ENCODE measurements around the gene AQP5.

DNA sequence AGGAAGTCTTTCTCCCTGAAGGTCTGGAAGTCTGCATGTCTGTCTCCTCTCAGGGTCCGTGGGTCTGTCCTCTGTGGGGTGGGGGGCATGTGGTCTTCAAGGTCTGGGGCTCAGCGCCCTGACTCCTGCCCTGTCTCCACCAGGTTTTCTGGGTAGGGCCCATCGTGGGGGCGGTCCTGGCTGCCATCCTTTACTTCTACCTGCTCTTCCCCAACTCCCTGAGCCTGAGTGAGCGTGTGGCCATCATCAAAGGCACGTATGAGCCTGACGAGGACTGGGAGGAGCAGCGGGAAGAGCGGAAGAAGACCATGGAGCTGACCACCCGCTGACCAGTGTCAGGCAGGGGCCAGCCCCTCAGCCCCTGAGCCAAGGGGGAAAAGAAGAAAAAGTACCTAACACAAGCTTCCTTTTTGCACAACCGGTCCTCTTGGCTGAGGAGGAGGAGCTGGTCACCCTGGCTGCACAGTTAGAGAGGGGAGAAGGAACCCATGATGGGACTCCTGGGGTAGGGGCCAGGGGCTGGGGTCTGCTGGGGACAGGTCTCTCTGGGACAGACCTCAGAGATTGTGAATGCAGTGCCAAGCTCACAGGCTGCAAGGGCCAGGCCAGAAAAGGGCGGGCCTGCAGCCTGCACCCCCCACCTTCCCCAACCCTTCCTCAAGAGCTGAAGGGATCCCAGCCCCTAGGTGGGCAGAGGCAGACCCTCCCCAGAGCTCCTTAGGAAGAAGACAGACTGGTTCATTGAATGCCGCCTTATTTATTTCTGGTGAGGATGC is 3.4 kb downstream of the AQP5 start:
- TF ChIP-seq, protein P1, sequence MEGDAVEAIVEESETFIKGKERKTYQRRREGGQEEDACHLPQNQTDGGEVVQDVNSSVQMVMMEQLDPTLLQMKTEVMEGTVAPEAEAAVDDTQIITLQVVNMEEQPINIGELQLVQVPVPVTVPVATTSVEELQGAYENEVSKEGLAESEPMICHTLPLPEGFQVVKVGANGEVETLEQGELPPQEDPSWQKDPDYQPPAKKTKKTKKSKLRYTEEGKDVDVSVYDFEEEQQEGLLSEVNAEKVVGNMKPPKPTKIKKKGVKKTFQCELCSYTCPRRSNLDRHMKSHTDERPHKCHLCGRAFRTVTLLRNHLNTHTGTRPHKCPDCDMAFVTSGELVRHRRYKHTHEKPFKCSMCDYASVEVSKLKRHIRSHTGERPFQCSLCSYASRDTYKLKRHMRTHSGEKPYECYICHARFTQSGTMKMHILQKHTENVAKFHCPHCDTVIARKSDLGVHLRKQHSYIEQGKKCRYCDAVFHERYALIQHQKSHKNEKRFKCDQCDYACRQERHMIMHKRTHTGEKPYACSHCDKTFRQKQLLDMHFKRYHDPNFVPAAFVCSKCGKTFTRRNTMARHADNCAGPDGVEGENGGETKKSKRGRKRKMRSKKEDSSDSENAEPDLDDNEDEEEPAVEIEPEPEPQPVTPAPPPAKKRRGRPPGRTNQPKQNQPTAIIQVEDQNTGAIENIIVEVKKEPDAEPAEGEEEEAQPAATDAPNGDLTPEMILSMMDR (conservative IDR thresholded peaks at IDR 0.05): no peak
- no peak for TF ChIP-seq ZFX (IDR thresholded peaks at IDR 0.05)

All from C4-2B (cell line).